Uterus (tissue), 4 donors: ENCODE measurements around the gene POLR3E. TPM values are rescaled to one million over a fixed set of nuclear protein-coding genes. Genes with fewer than 3 reads are reported as not detected.

ENCODE experiments used
- DNase-seq, 2 donors: peaks; one replicate each; pipeline ENCODE4 v3.0.0-alpha.2; 2019 to 2020
- H3K27ac ChIP-seq, 2 donors: fragments of 200-600 bp; sonication (generic); 1 replicate in 1 of 2; 2 replicates in 1 of 2; pipeline ENCODE4 v1.5.1; 2016 to 2018
- H3K27me3 ChIP-seq, 2 donors: fragments of 200-600 bp; sonication (generic); one replicate each; pipeline ENCODE4 v1.5.1; 2018 to 2019; ENCODE audit warnings: control low read depth in 1 of 2
- H3K36me3 ChIP-seq, 2 donors: fragments of 200-600 bp; sonication (generic); one replicate each; pipeline ENCODE4 v1.5.1; 2019; ENCODE audit warnings: control low read depth in 1 of 2
- H3K4me1 ChIP-seq, 2 donors: fragments of 200-600 bp; sonication (generic); one replicate each; pipeline ENCODE4 v1.5.1; 2018 to 2019; ENCODE audit warnings: control low read depth in 1 of 2
- H3K4me3 ChIP-seq, 2 donors: fragments of 200-600 bp; sonication (generic); 1 replicate in 1 of 2; 2 replicates in 1 of 2; pipeline ENCODE4 v1.5.1; 2018 to 2019; ENCODE audit warnings: mild to moderate bottlenecking in 1 of 2
- H3K9me3 ChIP-seq, 2 donors: fragments of 200-600 bp; sonication (generic); one replicate each; pipeline ENCODE4 v1.5.1; 2019; ENCODE audit warnings: control low read depth in 1 of 2
- POLR2A ChIP-seq, 2 donors: fragments of 450-650 bp; IDR thresholded peaks; one replicate each; pipeline ENCODE4 v1.6.1; 2016; ENCODE audit warnings: antibody characterized with exemption in 2 of 2, mild to moderate bottlenecking in 1 of 2, moderate library complexity in 1 of 2
- intact Hi-C: fragments of 100-400 bp; cut with DNase I; formaldehyde crosslinking; loops from one replicate; pipeline ENCODE4 v1.15.1; 2023; ENCODE audit warnings: low total_unique reads
- total RNA-seq, 4 donors: library from RNA; depleted of rRNA in 3 of 4; stranded (reverse); fragments of >200 nt in 3 of 4; gene quantifications; one replicate each; pipeline versions ENCODE4 v1.1.0 to v1.2.4, GENCODE V29; 2014 to 2023
- TF ChIP-seq, protein P1 (sequence below), 4 experiments: fragments of 200-600 bp in 2 of 4; fragments of 450-650 bp in 2 of 4; sonication (generic) in 2 of 4; IDR thresholded peaks; one replicate each; pipeline ENCODE4 v1.5.1; 2016 to 2019; ENCODE audit warnings: antibody characterized with exemption in 4 of 4, mild to moderate bottlenecking in 2 of 4, moderate library complexity in 1 of 4
- donor health status: DM: yes; HTN: yes; CAD: no.

Gene POLR3E
- total RNA-seq, 4 donors from 2014 or later, result 45.1 to 179 (median 64.5) TPM

DNA sequence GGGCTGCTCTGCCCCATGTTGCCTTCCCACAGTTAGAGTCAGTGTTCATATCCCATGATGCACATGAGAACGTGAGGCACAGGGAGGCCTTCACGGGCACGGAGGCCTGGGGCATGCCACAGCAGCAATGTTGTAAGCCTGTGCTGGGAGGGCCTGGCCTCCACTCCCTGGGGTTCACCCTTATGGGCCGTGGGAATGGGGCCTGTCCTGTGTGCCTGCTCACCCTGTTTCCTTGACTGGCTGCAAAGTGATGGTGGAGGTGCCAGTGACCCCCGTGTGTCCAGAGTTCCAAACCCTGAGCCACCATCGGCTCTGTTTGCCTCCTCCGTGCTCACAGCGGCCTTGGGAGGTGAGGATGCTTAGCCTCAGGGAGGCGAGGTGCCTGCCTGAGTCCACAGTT, 9.6 kb downstream of the POLR3E start:
- intact Hi-C loops, result no loop called here

GRCh38 chr16:22307838-22308237, 10.6 kb downstream of the POLR3E start:
- no peak overlapping the region for H3K27ac ChIP-seq
- H3K4me3 ChIP-seq, result no peak overlapping the region
- H3K9me3 ChIP-seq, result no peaks in the 10 kb centered on the region
- H3K36me3 ChIP-seq, result no peaks in the 10 kb centered on the region
- no peak for DNase-seq
- no peaks in the 10 kb centered on the region for H3K4me1 ChIP-seq
- TF ChIP-seq, protein P1, sequence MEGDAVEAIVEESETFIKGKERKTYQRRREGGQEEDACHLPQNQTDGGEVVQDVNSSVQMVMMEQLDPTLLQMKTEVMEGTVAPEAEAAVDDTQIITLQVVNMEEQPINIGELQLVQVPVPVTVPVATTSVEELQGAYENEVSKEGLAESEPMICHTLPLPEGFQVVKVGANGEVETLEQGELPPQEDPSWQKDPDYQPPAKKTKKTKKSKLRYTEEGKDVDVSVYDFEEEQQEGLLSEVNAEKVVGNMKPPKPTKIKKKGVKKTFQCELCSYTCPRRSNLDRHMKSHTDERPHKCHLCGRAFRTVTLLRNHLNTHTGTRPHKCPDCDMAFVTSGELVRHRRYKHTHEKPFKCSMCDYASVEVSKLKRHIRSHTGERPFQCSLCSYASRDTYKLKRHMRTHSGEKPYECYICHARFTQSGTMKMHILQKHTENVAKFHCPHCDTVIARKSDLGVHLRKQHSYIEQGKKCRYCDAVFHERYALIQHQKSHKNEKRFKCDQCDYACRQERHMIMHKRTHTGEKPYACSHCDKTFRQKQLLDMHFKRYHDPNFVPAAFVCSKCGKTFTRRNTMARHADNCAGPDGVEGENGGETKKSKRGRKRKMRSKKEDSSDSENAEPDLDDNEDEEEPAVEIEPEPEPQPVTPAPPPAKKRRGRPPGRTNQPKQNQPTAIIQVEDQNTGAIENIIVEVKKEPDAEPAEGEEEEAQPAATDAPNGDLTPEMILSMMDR (IDR thresholded peaks at IDR 0.05), result no peak
- TF ChIP-seq POLR2A (IDR thresholded peaks at IDR 0.05), result no peak
- intact Hi-C loops, result no loop called here
- H3K27me3 ChIP-seq, result no peaks in the 10 kb centered on the region

More for the DNA sequence above, 9.6 kb downstream of the POLR3E start:
- TF ChIP-seq, protein P1 (IDR thresholded peaks at IDR 0.05), result no peak
- TF ChIP-seq POLR2A (IDR thresholded peaks at IDR 0.05), result no peak
- Histone ChIP-seq H3K27me3 (no peaks in the 10 kb centered on the region), H3K4me1 (no peaks in the 10 kb centered on the region), H3K27ac (no peak overlapping the region), H3K4me3 (no peak overlapping the region), H3K9me3 (no peaks in the 10 kb centered on the region), H3K36me3 (no peaks in the 10 kb centered on the region)
- DNase-seq, result no peak

- intact Hi-C loops, result no loop called here
- DNase-seq, result no peak
- H3K4me3 ChIP-seq, result no peak overlapping the region
- no peak for TF ChIP-seq POLR2A (IDR thresholded peaks at IDR 0.05)
- TF ChIP-seq, protein P1 (IDR thresholded peaks at IDR 0.05), result no peak
- no peaks in the 10 kb centered on the region for H3K27me3 ChIP-seq
- no peaks in the 10 kb centered on the region for H3K9me3 ChIP-seq
- H3K27ac ChIP-seq, result no peak overlapping the region
- H3K4me1 ChIP-seq, result no peaks in the 10 kb centered on the region
- H3K36me3 ChIP-seq, result no peaks in the 10 kb centered on the region
These were observed 11.8 kb downstream of the POLR3E start for GRCh38 chr16:22308824-22309520.

GRCh38 chr16:22311520-22311919, 14.3 kb downstream of the POLR3E start:
- Histone ChIP-seq H3K4me1 (no peaks in the 10 kb centered on the region), H3K27ac (no peak overlapping the region), H3K4me3 (no peak overlapping the region), H3K27me3 (no peaks in the 10 kb centered on the region), H3K36me3 (no peaks in the 10 kb centered on the region), H3K9me3 (no peaks in the 10 kb centered on the region)
- DNase-seq, result no peak
- TF ChIP-seq, protein P1 (IDR thresholded peaks at IDR 0.05), result no peak
- no peak for TF ChIP-seq POLR2A (IDR thresholded peaks at IDR 0.05)
- intact Hi-C loops, result no loop called here

DNA sequence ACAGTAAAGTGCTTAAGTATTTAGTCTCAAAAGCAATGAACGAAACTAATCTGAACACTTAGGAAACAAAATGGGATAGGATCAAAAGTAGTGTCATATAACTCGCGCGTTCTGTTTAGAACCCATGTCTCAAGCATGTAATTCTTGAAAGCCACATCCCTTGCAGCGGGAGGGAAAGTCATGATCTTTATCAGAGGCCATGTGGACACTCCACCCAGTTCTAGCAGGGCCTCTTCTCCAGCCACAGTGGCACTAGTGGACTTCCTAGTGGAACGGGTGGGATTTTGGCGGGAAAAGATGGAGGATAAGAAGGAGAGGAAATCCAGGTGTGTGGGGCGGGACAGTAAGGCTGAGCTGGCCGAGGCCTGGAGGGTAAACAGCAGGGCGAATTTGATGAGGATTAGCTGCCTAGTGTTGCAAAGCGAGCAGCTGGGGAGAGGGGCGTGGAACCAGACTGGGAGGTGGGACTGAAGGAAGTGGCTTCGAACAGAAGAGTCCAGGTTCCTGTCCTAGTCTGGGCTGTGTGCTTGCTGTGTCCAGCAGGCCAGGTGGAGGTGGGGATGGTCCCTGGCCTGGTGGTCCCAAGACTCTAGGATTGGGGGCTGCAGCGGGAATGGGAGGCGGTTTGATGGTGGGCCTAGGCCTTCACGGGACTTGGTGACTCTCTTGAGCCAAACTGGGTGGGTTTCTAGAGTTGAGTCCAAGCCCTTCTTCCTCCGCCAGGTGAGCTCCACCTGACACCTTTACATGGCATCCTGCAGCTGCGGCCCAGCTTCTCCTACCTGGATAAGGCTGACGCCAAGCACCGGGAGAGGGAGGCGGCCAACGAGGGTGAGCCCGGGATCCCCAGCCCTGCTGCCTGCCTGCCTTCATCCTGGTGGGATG, 15.9 kb downstream of the POLR3E start:
- Histone ChIP-seq H3K36me3 (no peaks in the 10 kb centered on the region), H3K9me3 (no peaks in the 10 kb centered on the region), H3K27me3 (no peaks in the 10 kb centered on the region), H3K27ac (no peak overlapping the region), H3K4me3 (no peak overlapping the region), H3K4me1 (no peaks in the 10 kb centered on the region)
- peak in 1 of 2 donors; percentile 7 for DNase-seq
- intact Hi-C loops, result no loop called here
- TF ChIP-seq POLR2A (IDR thresholded peaks at IDR 0.05), result no peak
- TF ChIP-seq, protein P1 (IDR thresholded peaks at IDR 0.05), result no peak
